ENCODE measurements around the gene BCL2L1. TPM values are rescaled to one million over a fixed set of nuclear protein-coding genes. Genes with fewer than 3 reads are reported as not detected.

The BCL2L1 gene
- total RNA-seq, 1 donor from 2014 or later, result 52.9 TPM

- H3K36me3 Mint-ChIP-seq (ENCODE audit: low read depth, unreplicated experiment), result peaks cover 21% of the 10 kb centered on the region
- peak overlapping the region; percentile 97 for H3K27ac Mint-ChIP-seq (ENCODE audit: unreplicated experiment)
- H3K4me1 Mint-ChIP-seq (ENCODE audit: unreplicated experiment), result peaks cover 45% of the 10 kb centered on the region
- H3K27me3 Mint-ChIP-seq (ENCODE audit: unreplicated experiment), result peaks cover 5% of the 10 kb centered on the region
- H3K4me3 Mint-ChIP-seq (ENCODE audit: unreplicated experiment), result no peak overlapping the region
- H3K9me3 Mint-ChIP-seq (ENCODE audit: unreplicated experiment), result no peaks in the 10 kb centered on the region
- TF ChIP-seq, protein P1, sequence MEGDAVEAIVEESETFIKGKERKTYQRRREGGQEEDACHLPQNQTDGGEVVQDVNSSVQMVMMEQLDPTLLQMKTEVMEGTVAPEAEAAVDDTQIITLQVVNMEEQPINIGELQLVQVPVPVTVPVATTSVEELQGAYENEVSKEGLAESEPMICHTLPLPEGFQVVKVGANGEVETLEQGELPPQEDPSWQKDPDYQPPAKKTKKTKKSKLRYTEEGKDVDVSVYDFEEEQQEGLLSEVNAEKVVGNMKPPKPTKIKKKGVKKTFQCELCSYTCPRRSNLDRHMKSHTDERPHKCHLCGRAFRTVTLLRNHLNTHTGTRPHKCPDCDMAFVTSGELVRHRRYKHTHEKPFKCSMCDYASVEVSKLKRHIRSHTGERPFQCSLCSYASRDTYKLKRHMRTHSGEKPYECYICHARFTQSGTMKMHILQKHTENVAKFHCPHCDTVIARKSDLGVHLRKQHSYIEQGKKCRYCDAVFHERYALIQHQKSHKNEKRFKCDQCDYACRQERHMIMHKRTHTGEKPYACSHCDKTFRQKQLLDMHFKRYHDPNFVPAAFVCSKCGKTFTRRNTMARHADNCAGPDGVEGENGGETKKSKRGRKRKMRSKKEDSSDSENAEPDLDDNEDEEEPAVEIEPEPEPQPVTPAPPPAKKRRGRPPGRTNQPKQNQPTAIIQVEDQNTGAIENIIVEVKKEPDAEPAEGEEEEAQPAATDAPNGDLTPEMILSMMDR (IDR thresholded peaks at IDR 0.05; ENCODE audit: unreplicated experiment), result no peak
- peak; percentile 42 for DNase-seq (ENCODE audit: low spot score)
Measured at GRCh38 chr20:31698803-31699718, 23.6 kb downstream of the BCL2L1 start.

DNA sequence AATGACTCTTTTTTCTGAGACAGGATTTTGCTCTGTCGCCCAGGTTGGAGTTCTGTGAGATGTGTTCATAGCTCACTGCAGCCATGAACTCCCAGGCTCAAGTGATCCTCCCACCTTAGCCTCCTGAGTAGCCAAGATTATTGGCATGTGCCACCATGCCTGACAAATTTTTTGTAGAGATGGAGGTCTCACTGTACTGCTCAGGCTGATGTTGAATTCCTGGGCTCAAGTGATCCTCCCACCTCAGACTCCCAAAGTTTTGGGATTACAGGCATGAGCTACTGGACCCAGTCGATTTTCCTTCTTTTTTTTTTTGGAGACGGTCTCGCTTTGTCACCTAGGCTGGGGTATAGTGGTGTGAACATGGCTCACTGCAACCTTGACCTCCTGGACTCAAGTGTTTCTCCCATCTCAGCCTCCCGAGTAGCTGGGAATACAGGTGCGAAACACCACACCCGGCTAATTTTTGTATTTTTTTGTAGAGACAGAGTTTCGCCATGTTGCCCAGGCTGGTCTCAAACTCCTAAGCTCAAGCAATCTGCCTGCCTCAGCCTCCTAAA is 24.3 kb downstream of the BCL2L1 start:
- Mint-ChIP-seq H3K4me3 (ENCODE audit: unreplicated experiment) (no peak overlapping the region), H3K27ac (ENCODE audit: unreplicated experiment) (peak overlapping the region; percentile 97)
- TF ChIP-seq, protein P1 (IDR thresholded peaks at IDR 0.05; ENCODE audit: unreplicated experiment), result no peak

GRCh38 chr20:31695849-31696804 is 26.5 kb downstream of the BCL2L1 start:
- H3K27me3 Mint-ChIP-seq (ENCODE audit: unreplicated experiment), result peaks cover 3% of the 10 kb centered on the region
- peak overlapping the region; percentile 23 for H3K4me3 Mint-ChIP-seq (ENCODE audit: unreplicated experiment)
- H3K27ac Mint-ChIP-seq (ENCODE audit: unreplicated experiment), result no peak overlapping the region
- no peak for DNase-seq (ENCODE audit: low spot score)
- H3K9me3 Mint-ChIP-seq (ENCODE audit: unreplicated experiment), result no peaks in the 10 kb centered on the region
- peaks cover 52% of the 10 kb centered on the region for H3K4me1 Mint-ChIP-seq (ENCODE audit: unreplicated experiment)
- peaks cover 21% of the 10 kb centered on the region for H3K36me3 Mint-ChIP-seq (ENCODE audit: low read depth, unreplicated experiment)
- TF ChIP-seq, protein P1 (IDR thresholded peaks at IDR 0.05; ENCODE audit: unreplicated experiment), result no peak

More for the DNA sequence above, 24.3 kb downstream of the BCL2L1 start:
- no peak for DNase-seq (ENCODE audit: low spot score)
- Mint-ChIP-seq H3K27me3 (ENCODE audit: unreplicated experiment) (peaks cover 3% of the 10 kb centered on the region), H3K9me3 (ENCODE audit: unreplicated experiment) (no peaks in the 10 kb centered on the region), H3K4me1 (ENCODE audit: unreplicated experiment) (peaks cover 48% of the 10 kb centered on the region), H3K36me3 (ENCODE audit: low read depth, unreplicated experiment) (peaks cover 21% of the 10 kb centered on the region)

DNA sequence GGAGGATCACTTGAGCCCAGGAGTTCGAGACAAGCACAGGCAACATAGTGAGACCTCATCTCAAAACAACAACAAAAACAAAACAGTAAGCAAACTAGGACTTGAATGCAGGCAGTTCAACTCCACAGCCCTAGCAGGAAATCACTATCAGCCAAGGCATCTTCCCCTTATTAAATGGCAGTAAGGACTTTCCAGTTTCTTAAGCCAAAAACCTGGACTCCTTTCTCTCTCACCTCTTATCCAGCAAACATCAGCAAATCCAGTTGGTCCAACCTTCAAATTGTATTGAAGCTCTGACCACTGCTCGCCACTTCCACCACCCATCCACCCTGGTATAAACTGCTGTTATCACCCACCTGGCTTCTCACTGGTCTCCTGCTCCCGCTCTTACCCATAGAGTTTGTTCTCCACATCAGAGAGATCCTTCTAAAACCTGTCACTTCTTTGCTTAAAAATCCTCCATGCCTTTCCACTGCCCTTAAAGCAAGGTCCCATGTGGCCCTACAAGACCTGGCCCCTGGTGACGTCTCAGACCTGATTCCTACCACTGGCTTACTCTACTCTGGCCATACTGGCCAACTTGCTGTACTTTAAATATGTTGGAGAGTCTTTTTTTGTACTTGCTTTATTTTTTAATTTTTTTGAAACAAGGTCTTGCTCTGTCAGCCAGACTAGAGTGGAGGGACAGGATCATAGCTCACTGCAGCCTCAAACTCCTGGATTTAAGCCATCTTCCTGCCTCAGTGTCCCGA is 27.6 kb downstream of the BCL2L1 start:
- Mint-ChIP-seq H3K9me3 (ENCODE audit: unreplicated experiment) (no peaks in the 10 kb centered on the region), H3K4me3 (ENCODE audit: unreplicated experiment) (peak overlapping the region; percentile 4), H3K27me3 (ENCODE audit: unreplicated experiment) (peaks cover 3% of the 10 kb centered on the region), H3K36me3 (ENCODE audit: low read depth, unreplicated experiment) (peaks cover 21% of the 10 kb centered on the region), H3K27ac (ENCODE audit: unreplicated experiment) (peak overlapping the region; percentile 16), H3K4me1 (ENCODE audit: unreplicated experiment) (peaks cover 45% of the 10 kb centered on the region)
- TF ChIP-seq, protein P1 (IDR thresholded peaks at IDR 0.05; ENCODE audit: unreplicated experiment), result no peak
- no peak for DNase-seq (ENCODE audit: low spot score)

Data from endothelial cell (in vitro differentiated cells).